Femur (tissue), 1 donor: ENCODE data around the gene CDH4.

ENCODE experiments used
- DNase-seq: peaks from one replicate; pipeline ENCODE4 v3.0.0-alpha.2; 2017

Gene CDH4

GRCh38 chr20:61702246-61702645 is 450.2 kb downstream of the CDH4 start:
- DNase-seq, result no peak

- no peak for DNase-seq
These were observed 452.6 kb downstream of the CDH4 start for GRCh38 chr20:61704661-61705060.

- no peak for DNase-seq
These were observed 453.6 kb downstream of the CDH4 start for GRCh38 chr20:61705386-61706258.

DNA sequence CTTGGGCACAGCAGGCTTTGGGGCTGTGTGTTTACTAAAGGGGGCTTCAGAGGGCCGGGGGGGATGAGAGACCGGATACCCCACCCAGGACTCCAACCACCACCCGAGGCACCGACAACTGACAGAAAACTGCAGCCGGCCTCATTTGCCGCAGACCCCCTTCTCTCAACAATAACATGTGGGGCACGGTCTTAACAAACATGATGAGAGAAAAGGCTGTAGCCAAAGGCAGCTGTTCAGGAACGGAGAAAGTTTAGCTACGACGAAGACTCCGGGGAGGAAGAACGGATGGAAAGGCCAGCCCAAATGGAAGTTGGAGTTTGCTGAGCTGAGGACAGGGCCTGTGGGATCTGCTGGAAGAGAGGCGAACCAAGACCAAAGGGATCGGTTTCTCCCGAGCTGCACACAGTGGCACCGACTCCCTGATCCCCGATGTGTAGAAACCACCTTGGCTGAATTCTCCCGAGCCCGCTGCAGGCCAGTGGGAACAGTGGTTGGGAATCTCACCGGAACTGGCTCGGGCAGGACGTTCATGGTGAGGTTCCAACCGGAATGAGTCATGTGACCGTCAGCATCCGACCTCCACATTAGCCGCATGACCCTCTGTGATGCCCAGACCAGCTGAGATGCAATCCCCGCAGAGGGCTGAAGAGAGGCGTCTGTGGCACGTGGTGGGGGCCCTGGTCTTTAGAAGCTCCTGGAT is 454.3 kb downstream of the CDH4 start:
- DNase-seq, result no peak

DNA sequence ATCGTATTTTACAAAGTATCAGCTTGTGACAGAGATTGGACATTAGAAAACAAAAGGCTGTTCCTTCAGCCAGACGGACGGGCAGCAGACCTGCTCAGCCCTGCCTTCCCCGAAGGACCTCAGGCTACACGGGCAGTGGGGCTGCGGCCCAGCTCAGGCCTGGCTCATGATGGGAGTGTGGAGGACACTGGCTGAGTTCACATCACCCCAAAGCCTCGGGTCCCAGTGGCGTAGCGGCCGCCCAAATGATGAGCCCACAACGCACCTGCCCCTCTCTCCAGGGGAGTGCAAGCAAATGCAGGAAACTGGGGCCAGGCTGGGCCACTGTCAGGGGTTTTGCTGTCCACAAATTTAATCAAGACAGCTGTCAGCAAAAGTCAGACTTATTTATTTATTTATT is 456.8 kb downstream of the CDH4 start:
- DNase-seq, result no peak

DNA sequence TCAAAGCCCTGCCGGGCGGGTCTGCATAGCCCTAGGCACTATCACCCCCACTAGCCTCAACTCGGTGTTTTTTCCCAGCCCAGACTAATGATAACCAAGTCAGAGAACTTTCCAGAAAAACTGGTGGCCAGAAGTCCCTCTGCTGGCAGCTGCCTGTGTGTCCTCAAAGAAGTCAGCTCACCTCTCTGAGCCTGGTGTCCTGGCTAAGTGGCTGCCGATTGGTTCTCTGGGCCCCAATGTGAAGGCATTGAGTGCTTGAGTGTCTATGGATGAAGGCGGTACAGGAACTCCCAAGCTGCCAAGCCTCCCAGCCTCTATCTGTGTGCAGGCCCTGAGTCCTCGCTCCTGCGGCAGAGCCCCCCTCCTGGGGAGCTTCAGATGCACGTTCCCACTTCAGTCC is 458.0 kb downstream of the CDH4 start:
- no peak for DNase-seq

- DNase-seq, result no peak
These were observed 460.6 kb downstream of the CDH4 start for GRCh38 chr20:61712688-61713087.

DNA sequence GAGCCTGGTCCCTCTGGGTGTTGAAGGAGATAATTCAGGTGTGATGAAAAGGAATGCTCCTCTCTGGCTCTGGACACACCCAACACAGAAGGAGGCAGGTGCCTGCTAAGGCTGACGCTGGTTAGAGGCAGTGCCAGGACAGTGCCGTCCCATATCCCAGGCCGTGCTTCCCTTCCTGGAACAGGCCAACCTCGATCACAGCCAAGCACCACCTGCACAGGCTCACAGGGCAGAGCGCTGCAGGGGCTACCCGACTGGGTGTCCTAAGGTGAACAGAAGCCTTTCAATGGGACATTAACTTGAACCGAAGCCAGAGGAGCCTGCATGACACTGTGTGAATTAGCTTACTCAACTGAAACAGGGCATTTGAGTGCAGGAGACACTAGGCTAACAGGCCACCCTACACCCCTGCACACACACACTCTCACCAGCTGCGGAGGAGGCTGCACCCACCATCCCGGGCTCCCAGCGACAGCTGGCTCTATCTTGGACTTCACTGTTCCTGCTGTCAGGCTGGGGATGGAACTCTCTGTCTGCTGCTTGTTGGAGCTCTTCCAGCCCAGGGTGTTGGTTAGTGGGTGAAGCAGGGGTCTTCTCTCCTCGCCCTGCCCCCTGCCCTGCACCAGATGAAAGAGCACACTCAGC is 466.4 kb downstream of the CDH4 start:
- no peak for DNase-seq

GRCh38 chr20:61719691-61720347 is 467.8 kb downstream of the CDH4 start:
- DNase-seq, result no peak

DNA sequence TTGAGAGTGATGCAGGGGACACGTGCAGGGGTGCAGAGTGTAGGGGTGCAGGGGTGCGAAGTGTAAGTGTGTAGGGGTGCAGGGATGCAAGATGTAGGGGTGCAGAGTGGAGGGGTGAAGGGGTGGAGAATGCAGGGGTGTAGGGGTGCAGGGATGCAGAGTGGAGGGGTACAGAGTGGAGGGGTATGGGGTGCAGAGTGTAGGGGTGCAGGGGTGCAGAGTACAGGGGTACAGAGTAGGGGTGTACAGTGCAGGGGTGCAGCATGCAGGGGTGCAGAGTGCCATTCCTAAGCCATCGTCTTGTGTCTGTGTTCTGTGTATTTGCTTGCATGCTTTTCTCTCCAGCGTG is 468.3 kb downstream of the CDH4 start:
- DNase-seq, result no peak

GRCh38 chr20:61722146-61722678 is 470.2 kb downstream of the CDH4 start:
- no peak for DNase-seq

DNA sequence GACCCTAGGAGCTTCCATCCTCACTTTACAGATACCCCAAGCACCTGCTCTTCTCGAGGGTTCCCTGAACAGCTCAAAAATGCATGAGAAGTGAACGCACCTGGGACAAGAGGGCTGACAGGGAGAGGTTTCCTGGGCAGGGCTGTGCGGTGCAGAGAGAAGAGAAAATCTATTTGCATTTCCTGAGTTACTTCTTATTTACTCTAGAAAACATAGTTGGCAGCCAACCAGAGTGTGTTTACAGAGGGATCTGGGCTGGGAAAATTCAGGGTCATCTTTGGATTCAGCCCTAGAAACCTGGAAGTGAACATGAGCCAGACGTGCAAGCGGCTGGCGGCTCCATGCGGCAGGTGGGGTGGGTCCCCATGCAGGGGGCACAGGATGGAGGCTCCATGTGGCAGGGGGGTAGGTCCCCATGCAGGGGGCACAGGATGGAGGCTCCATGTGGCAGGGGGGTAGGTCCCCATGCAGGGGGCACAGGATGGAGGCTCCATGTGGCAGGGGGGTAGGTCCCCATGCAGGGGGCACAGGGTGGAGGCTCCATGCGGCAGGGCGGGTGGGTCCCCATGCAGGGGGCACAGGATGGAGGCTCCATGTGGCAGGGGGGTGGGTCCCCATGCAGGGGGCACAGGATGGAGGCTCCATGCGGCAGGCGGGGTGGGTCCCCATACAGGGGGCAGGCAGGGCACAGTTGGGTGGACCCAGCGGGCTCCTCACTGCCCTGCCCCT is 471.6 kb downstream of the CDH4 start:
- no peak for DNase-seq

DNA sequence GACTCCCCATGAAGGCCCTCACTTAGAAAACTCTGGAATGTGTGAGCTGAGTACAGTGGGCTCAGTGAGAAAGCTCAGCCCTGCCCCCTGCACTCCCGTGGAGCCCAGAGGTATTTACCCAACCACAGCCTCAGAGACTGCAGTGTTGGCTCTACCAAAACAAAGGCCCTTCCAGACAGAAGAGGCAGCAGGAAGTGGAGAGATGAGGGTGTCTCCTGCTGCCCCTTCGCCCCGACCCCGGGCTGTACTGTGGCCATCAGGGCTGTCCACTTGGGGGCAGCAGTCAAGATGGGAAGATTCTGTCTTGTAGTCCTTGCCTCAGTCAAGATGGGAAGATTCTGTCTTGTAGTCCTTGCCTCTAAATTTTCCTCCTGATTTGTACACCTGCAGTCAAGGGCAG is 472.3 kb downstream of the CDH4 start:
- DNase-seq, result no peak

DNA sequence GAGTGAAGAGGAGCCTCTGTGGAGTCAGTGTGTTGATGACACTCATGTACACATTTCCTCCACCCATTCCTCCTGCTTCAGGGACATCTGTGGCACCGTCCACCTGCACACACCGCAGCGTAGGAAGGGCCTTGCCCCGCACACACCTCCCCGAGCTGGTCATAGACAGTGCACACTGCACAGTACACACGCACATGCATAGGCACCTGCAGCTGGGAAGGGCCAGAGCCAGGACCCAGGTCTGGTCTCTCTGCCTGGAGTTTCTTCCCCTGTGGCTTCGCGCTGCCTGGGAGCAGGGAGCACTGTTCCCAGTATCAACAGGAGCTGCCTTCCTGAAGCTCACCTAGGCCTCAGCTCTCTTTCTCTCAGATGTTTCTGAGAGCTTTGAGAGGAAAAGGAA is 473.1 kb downstream of the CDH4 start:
- no peak for DNase-seq

- DNase-seq, result no peak
These were observed 473.9 kb downstream of the CDH4 start for GRCh38 chr20:61725966-61726365.

- no peak for DNase-seq
These were observed 474.9 kb downstream of the CDH4 start for GRCh38 chr20:61726979-61727378.

GRCh38 chr20:61727761-61728160 is 475.7 kb downstream of the CDH4 start:
- DNase-seq, result no peak

GRCh38 chr20:61728326-61728725 is 476.3 kb downstream of the CDH4 start:
- no peak for DNase-seq

GRCh38 chr20:61728786-61729770 is 477.0 kb downstream of the CDH4 start:
- no peak for DNase-seq

- DNase-seq, result no peak
These were observed 478.7 kb downstream of the CDH4 start for GRCh38 chr20:61730631-61731362.
